A549 (cell line): ENCODE results near the gene INPP5A. TPM values are rescaled to one million over a fixed set of nuclear protein-coding genes. Genes with fewer than 3 reads are reported as not detected.

Source experiments
- ATAC-seq, 2 experiments: fragments of 200-7000 bp in 1 of 2; fragments of >200 bp in 1 of 2; cut with Nextera tagmentation in 1 of 2; cut with Tn5 transposase in 1 of 2; 3 replicates each; pipeline versions ENCODE4 v1.8.0 to v1.9.1; 2018 to 2020; ENCODE audit warnings: mild to moderate bottlenecking in 1 of 2, moderate library complexity in 1 of 2
- CTCF ChIA-PET: fragments of 300-600 bp; sonication (Branson Sonifier 250); formaldehyde crosslinking; extraction: SDS; loops from one replicate; lab custom pipeline; 2021; ENCODE audit warnings: antibody characterized with exemption, inconsistent platforms; lab: Yijun Ruan, JAX
- POLR2A ChIA-PET: fragments of 350-600 bp; formaldehyde crosslinking; extraction: SDS; loops from one replicate; lab custom pipeline; 2021; ENCODE audit warnings: antibody characterized with exemption, inconsistent platforms; lab: Yijun Ruan, JAX
- DNase-seq, 2 experiments: peaks; one replicate each; pipeline versions ENCODE4 v3.0.0 to v3.0.0-alpha.2; 2011 to 2016; ENCODE audit warnings: low read depth in 1 of 2, low spot score in 1 of 2
- FAIRE-seq: peaks from 2 replicates; lab custom pipeline; 2011; peaks lifted over from hg19 to GRCh38; lab: Jason Lieb, UNC
- H3K27ac ChIP-seq, 2 experiments: fragments of >200 bp; sonication (Bioruptor Twin); formaldehyde crosslinking; 3 replicates each; pipeline ENCODE4 v1.5.1; 2016 to 2017
- H3K4me1 ChIP-seq: fragments of >200 bp; sonication (Bioruptor Twin); formaldehyde crosslinking; 3 replicates; pipeline ENCODE4 v1.6.1; 2016
- H3K4me2 ChIP-seq: fragments of >200 bp; sonication (Bioruptor Twin); formaldehyde crosslinking; 3 replicates; pipeline ENCODE4 v1.6.1; 2016
- H3K4me3 ChIP-seq: fragments of >200 bp; sonication (Bioruptor Twin); formaldehyde crosslinking; 3 replicates; pipeline ENCODE4 v1.5.1; 2016
- H3K9me3 ChIP-seq: fragments of >200 bp; sonication (Bioruptor Twin); formaldehyde crosslinking; 3 replicates; pipeline ENCODE4 v1.6.1; 2016
- CBX2 ChIP-seq: fragments of 200-600 bp; sonication (generic); IDR thresholded peaks from 2 replicates; pipeline ENCODE4 v1.6.1; 2016; ENCODE audit warnings: low read depth, mild to moderate bottlenecking, borderline replicate concordance
- CTCF ChIP-seq: fragments of >200 bp; sonication (Bioruptor Twin); formaldehyde crosslinking; IDR thresholded peaks from 3 replicates; pipeline ENCODE4 v1.5.1; 2016
- EHF ChIP-seq: fragments of 250-450 bp; sonication (Bioruptor Pico); IDR thresholded peaks from 2 replicates; pipeline ENCODE4 v1.5.0; 2020; ENCODE audit warnings: mild to moderate bottlenecking
- FOXS1 ChIP-seq: fragments of 250-450 bp; sonication (Bioruptor Pico); IDR thresholded peaks from 2 replicates; pipeline ENCODE4 v1.5.0; 2020; ENCODE audit warnings: mild to moderate bottlenecking, moderate library complexity
- HOXB5 ChIP-seq: fragments of 250-450 bp; sonication (Bioruptor Pico); IDR thresholded peaks from 2 replicates; pipeline ENCODE4 v1.5.0; 2020; ENCODE audit warnings: mild to moderate bottlenecking, moderate library complexity
- JUNB ChIP-seq: fragments of >200 bp; sonication (Bioruptor Twin); formaldehyde crosslinking; IDR thresholded peaks from 2 replicates; pipeline ENCODE4 v1.6.1; 2016
- KDM5A ChIP-seq: fragments of 200-600 bp; sonication (generic); IDR thresholded peaks from 2 replicates; pipeline ENCODE4 v1.6.1; 2016; ENCODE audit warnings: antibody characterized with exemption, mild to moderate bottlenecking
- MAZ ChIP-seq: fragments of 150-350 bp; IDR thresholded peaks from 2 replicates; pipeline ENCODE4 v1.6.1; 2014; ENCODE audit warnings: antibody characterized with exemption, low read depth, low read length, borderline replicate concordance
- NFE2L2 ChIP-seq: fragments of 150-350 bp; conservative IDR thresholded peaks from 2 replicates; pipeline ENCODE4 v1.6.1; 2014; ENCODE audit warnings: low read length
- NR3C1 ChIP-seq: fragments of >200 bp; sonication (Bioruptor Twin); formaldehyde crosslinking; IDR thresholded peaks from 3 replicates; pipeline ENCODE4 v1.6.1; 2017
- POLR2A ChIP-seq: IDR thresholded peaks from 2 replicates; pipeline ENCODE4 v1.6.1; 2012; ENCODE audit warnings: mild to moderate bottlenecking, low read length
- RAD21 ChIP-seq, 2 experiments: fragments of >200 bp in 1 of 2; sonication (Bioruptor Twin) in 1 of 2; formaldehyde crosslinking in 1 of 2; IDR thresholded peaks in 1 of 2; conservative IDR thresholded peaks in 1 of 2; 2 replicates in 1 of 2; 3 replicates in 1 of 2; pipeline ENCODE4 v1.6.1; 2012 to 2018; ENCODE audit warnings: inconsistent platforms in 1 of 2
- RFX5 ChIP-seq: fragments of 450-650 bp; IDR thresholded peaks from 2 replicates; pipeline ENCODE4 v1.7.1; 2014; ENCODE audit warnings: antibody characterized with exemption, mild to moderate bottlenecking, moderate library complexity
- SMC3 ChIP-seq: fragments of >200 bp; sonication (Bioruptor Twin); formaldehyde crosslinking; IDR thresholded peaks from 3 replicates; pipeline ENCODE4 v1.6.1; 2018; ENCODE audit warnings: inconsistent platforms
- SREBF2 ChIP-seq: fragments of 450-650 bp; IDR thresholded peaks from 2 replicates; pipeline ENCODE4 v1.6.1; 2014; ENCODE audit warnings: mild to moderate bottlenecking, moderate library complexity
- TFCP2L1 ChIP-seq: fragments of 250-450 bp; sonication (Bioruptor Pico); IDR thresholded peaks from 2 replicates; pipeline ENCODE4 v1.5.0; 2021; ENCODE audit warnings: mild to moderate bottlenecking
- TP53 ChIP-seq: fragments of 250-450 bp; sonication (Bioruptor Pico); IDR thresholded peaks from 2 replicates; pipeline ENCODE4 v1.5.0; 2021; ENCODE audit warnings: mild to moderate bottlenecking, moderate library complexity
- USF2 ChIP-seq: fragments of 450-650 bp; IDR thresholded peaks from 2 replicates; pipeline ENCODE4 v1.6.1; 2014; ENCODE audit warnings: antibody characterized with exemption
- WGBS: methylation state at CpG from one replicate; pipeline ENCODE4 v1.1.6; 2017; ENCODE audit errors: missing lambda C conversion rate; 5-methylcytosine and 5-hydroxymethylcytosine counted together
- polyA plus RNA-seq, 4 experiments: library from polyadenylated mRNA; depleted of rRNA in 3 of 4; stranded (reverse); fragments of >200 nt; fragmentation: RNase III in 1 of 4; extraction: RNeasy Plus Mini Kit Qiagen cat#74134 plus additional on column Dnase treatment in 1 of 4; gene quantifications; 2 replicates in 3 of 4; 3 replicates in 1 of 4; pipeline ENCODE4 v1.2.3, GENCODE V29; 2011 to 2017
- TF ChIP-seq, protein P1 (sequence below): IDR thresholded peaks from 2 replicates; pipeline ENCODE4 v1.6.1; 2012

INPP5A gene
- polyA plus RNA-seq, 2 of the 4 experiments (the other 2 are of a cell fraction) = 13.7 to 15.1 TPM

DNA sequence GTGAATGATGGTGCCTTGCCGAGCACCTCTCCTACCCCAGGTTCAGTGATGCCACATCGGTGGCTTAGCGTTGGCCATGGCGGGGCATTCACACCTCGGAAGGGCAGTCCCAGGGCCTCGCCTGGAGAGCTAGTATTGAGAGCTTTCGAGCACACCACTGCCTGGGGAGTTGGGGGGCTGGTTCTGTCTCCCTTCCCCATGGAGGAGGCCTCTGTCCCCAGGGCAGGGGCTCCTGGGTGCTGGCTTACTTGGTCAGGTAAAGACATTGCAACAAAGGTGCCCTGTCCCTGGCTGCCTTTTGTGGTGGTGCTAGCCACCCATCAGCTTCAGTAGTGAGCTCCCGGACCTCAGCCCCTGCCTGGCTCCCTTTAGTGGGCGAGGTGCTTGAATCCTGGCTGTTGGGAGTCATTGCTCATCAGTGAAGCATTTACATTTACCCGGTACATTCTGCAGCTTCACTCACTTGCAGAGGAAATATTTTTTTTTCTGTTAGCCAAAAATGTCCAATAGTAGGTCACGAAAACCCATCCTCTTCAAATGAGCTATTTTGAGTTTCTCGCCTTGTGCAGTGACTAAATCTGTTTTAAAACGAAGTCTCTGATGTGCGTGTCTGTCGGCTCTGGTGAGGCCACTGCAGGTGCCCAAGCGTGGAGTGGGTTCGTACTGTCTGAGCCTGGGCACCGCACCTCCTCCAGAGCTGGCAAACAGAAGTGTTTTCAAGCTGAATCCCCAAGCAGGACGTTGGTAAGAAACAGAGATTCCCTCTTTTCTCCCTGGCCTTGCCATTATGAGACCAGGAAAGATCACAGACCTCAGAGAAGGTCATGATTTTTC is 95.5 kb downstream of the INPP5A start:
- POLR2A ChIA-PET = no interaction called here
- no peak for TF ChIP-seq KDM5A
- TF ChIP-seq CBX2 = no peak
- no peak for TF ChIP-seq EHF (CRISPR knock-in tag)
- TF ChIP-seq USF2 = no peak
- TF ChIP-seq, all 56 proteins: peak for 0
- Histone ChIP-seq H3K27ac (no peak overlapping the region), H3K4me1 (peaks cover 3% of the 10 kb centered on the region; the same call in 1 of the 3 replicates), H3K9me3 (no peaks in the 10 kb centered on the region), H3K4me3 (no peak overlapping the region), H3K4me2 (no peak overlapping the region)
- FAIRE-seq (no peak), ATAC-seq (no peak), DNase-seq (no peak)
- WGBS = 79% methylated on average over 17 of the region's 19 CpGs
- CTCF ChIA-PET = interaction anchor here (0.7 to 8.6 kb wide), 8 partner anchors 17 to 178 kb away, joined by 3 to 90 read pairs (median 4); no protein-coding TSS in a partner anchor

DNA sequence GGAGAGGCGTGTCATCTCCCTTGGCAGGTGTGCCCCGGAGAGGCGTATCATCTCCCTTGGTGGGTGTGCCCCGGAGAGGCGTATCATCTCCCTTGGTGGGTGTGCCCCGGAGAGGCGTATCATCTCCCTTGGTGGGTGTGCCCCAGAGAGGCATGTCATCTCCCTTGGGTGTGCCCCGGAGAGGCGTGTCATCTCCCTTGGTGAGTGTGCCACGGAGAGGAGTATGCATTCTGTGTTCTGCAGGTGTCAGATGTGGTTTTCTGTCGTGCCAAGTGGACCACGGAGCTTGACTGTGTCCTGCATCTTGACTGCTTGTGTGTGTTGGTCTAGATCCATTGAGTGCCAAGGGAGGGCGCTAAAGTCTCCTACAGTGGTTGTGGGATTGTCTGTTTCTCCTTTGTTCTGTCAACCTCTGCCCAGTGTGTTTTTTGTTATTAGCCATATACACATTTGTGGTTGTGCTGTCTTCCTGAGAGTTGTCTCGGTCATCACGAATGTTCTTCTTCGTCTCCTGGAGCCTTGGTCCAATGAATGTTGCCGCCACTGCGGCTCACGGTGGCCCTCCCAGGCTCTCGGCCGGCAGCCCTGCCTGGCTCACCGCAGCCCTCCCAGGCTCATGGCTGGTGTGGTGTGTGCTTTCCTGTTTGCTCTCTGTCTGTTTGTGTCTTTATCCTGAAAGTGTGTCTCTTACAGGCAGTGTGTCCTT is 96.8 kb downstream of the INPP5A start:
- no peak for FAIRE-seq
- DNase-seq = no peak
- H3K27ac ChIP-seq = no peak overlapping the region
- no peak overlapping the region for H3K4me3 ChIP-seq
- peak in 1 of 2 experiments; percentile 31; a peak in 1 of 6 replicates for ATAC-seq
- ChIA-PET POLR2A (no interaction called here), CTCF (interaction anchor here (0.7 to 8.6 kb wide), 6 partner anchors 19 to 179 kb away, joined by 3 to 90 read pairs (median 6); no protein-coding TSS in a partner anchor)
- 89% methylated on average over 22 of the region's 22 CpGs for WGBS
- no peak overlapping the region for H3K4me2 ChIP-seq
- H3K9me3 ChIP-seq = no peaks in the 10 kb centered on the region
- TF ChIP-seq POLR2A (no peak), NR3C1 (no peak), SMC3 (no peak), HOXB5 (CRISPR knock-in tag) (no peak), NFE2L2 (no peak), FOXS1 (CRISPR knock-in tag) (no peak), RFX5 (no peak), TP53 (CRISPR knock-in tag) (no peak)
- TF ChIP-seq, protein P1, sequence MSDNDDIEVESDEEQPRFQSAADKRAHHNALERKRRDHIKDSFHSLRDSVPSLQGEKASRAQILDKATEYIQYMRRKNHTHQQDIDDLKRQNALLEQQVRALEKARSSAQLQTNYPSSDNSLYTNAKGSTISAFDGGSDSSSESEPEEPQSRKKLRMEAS = no peak
- peaks cover 3% of the 10 kb centered on the region; the same call in 1 of the 3 replicates for H3K4me1 ChIP-seq

- Histone ChIP-seq H3K4me1 (peaks cover 3% of the 10 kb centered on the region; the same call in 1 of the 3 replicates), H3K4me3 (no peak overlapping the region), H3K4me2 (no peak overlapping the region), H3K27ac (no peak overlapping the region), H3K9me3 (no peaks in the 10 kb centered on the region)
- POLR2A ChIA-PET = no interaction called here
- FAIRE-seq (no peak), ATAC-seq (no peak), DNase-seq (no peak)
- CTCF ChIA-PET = interaction anchor here (2.0 to 8.6 kb wide), 3 partner anchors 19 to 179 kb away, joined by 5 to 90 read pairs (median 21); no protein-coding TSS in a partner anchor
- WGBS = 84% methylated on average over 4 of the region's 4 CpGs
- no peak for TF ChIP-seq TFCP2L1 (CRISPR knock-in tag)
- TF ChIP-seq RAD21 (conservative IDR thresholded peaks at IDR 0.05 in 1 of 2, IDR thresholded peaks at IDR 0.05 in 1 of 2) = no peak
- no peak for TF ChIP-seq JUNB
- TF ChIP-seq CTCF = no peak
- no peak for TF ChIP-seq MAZ
- no peak for TF ChIP-seq CBX2
- no peak for TF ChIP-seq SREBF2
- TF ChIP-seq POLR2A = no peak
Observed at GRCh38 chr10:132634947-132635271, 97.3 kb downstream of the INPP5A start.
